DND-41 (cell line): ENCODE data around the gene ARHGAP6.

ENCODE experiments used
- ATAC-seq: fragments of 200-7000 bp; cut with Tn5 transposase; 3 replicates; pipeline ENCODE4 v1.9.1; 2021; ENCODE audit warnings: low read depth; ENCODE audit not compliant: insufficient read depth
- DNase-seq: peaks from one replicate; pipeline ENCODE4 v3.0.0-alpha.2; 2020
- H2AFZ ChIP-seq: 2 replicates; pipeline ENCODE4 v1.6.0; 2012; ENCODE audit warnings: low read depth, low read length
- H3K27ac ChIP-seq: 2 replicates; pipeline ENCODE4 v1.5.1; 2012; ENCODE audit warnings: low read length, inconsistent platforms
- H3K27me3 ChIP-seq: fragments of 200-600 bp; sonication (generic); 2 replicates; pipeline ENCODE4 v1.6.0; 2012; ENCODE audit warnings: low read length, mild to moderate bottlenecking, inconsistent platforms; ENCODE audit not compliant: insufficient read depth, poor library complexity
- H3K36me3 ChIP-seq: 2 replicates; pipeline ENCODE4 v1.5.1; 2012; ENCODE audit warnings: low read length, inconsistent platforms; ENCODE audit not compliant: insufficient read depth
- H3K4me1 ChIP-seq: 2 replicates; pipeline ENCODE4 v1.5.1; 2012; ENCODE audit warnings: mild to moderate bottlenecking, low read length; ENCODE audit not compliant: insufficient read depth
- H3K4me2 ChIP-seq: 2 replicates; pipeline ENCODE4 v1.6.0; 2012; ENCODE audit warnings: mild to moderate bottlenecking, moderate library complexity, low read length, inconsistent platforms; ENCODE audit not compliant: insufficient read depth
- H3K4me3 ChIP-seq, 2 experiments: fragments of 200-600 bp in 1 of 2; shearing (Covaris generic) in 1 of 2; 2 replicates each; pipeline ENCODE4 v1.5.1; 2012 to 2016; ENCODE audit warnings: inconsistent platforms in 2 of 2, low read length in 2 of 2, mild to moderate bottlenecking in 2 of 2, low read depth in 1 of 2, moderate library complexity in 1 of 2
- H3K79me2 ChIP-seq: 2 replicates; pipeline ENCODE4 v1.6.0; 2012; ENCODE audit warnings: low read length, inconsistent platforms; ENCODE audit not compliant: insufficient read depth
- H3K9ac ChIP-seq: 2 replicates; pipeline ENCODE4 v1.6.0; 2012; ENCODE audit warnings: low read depth, mild to moderate bottlenecking, inconsistent platforms, low read length, moderate library complexity
- H3K9me3 ChIP-seq: 2 replicates; pipeline ENCODE4 v1.5.1; 2012; ENCODE audit warnings: low read length, moderate library complexity, mild to moderate bottlenecking, inconsistent platforms; ENCODE audit not compliant: insufficient read depth, severe bottlenecking
- H4K20me1 ChIP-seq: 2 replicates; pipeline ENCODE4 v1.6.0; 2012; ENCODE audit warnings: low read length; ENCODE audit not compliant: insufficient read depth
- CTCF ChIP-seq: IDR thresholded peaks from 2 replicates; pipeline ENCODE4 v1.5.1; 2012; ENCODE audit warnings: borderline replicate concordance, low read length, moderate library complexity, mild to moderate bottlenecking; ENCODE audit not compliant: poor library complexity, severe bottlenecking; ENCODE audit errors: extremely low read depth
- EZH2 ChIP-seq: IDR thresholded peaks from 3 replicates; pipeline ENCODE4 v1.6.1; 2012; ENCODE audit warnings: borderline replicate concordance, low read depth, mild to moderate bottlenecking, moderate library complexity, low read length, inconsistent platforms; ENCODE audit not compliant: severe bottlenecking

ARHGAP6 gene

GRCh38 chrX:11562570-11562969 is 103.2 kb downstream of the ARHGAP6 start:
- TF ChIP-seq CTCF = no peak
- no peak for TF ChIP-seq EZH2
- ATAC-seq (no peak), DNase-seq (no peak)
- H3K79me2 ChIP-seq = no peaks in the 10 kb centered on the region
- H3K4me1 ChIP-seq = no peaks in the 10 kb centered on the region
- no peak overlapping the region for H2AFZ ChIP-seq
- no peaks in the 10 kb centered on the region for H3K27me3 ChIP-seq
- no peaks in the 10 kb centered on the region for H3K36me3 ChIP-seq
- H3K4me3 ChIP-seq = no peak overlapping the region
- H3K9ac ChIP-seq = no peak overlapping the region
- H3K27ac ChIP-seq = no peak overlapping the region
- no peaks in the 10 kb centered on the region for H3K9me3 ChIP-seq
- H4K20me1 ChIP-seq = no peaks in the 10 kb centered on the region
- no peak overlapping the region for H3K4me2 ChIP-seq

- Histone ChIP-seq H3K4me1 (no peaks in the 10 kb centered on the region), H2AFZ (no peak overlapping the region), H4K20me1 (no peaks in the 10 kb centered on the region), H3K27me3 (no peaks in the 10 kb centered on the region), H3K36me3 (no peaks in the 10 kb centered on the region), H3K4me2 (no peak overlapping the region), H3K27ac (no peak overlapping the region), H3K9me3 (no peaks in the 10 kb centered on the region), H3K9ac (no peak overlapping the region), H3K4me3 (no peak overlapping the region), H3K79me2 (no peaks in the 10 kb centered on the region)
- DNase-seq (peak; percentile 36), ATAC-seq (peak; percentile 64; the same call in 1 of the 3 replicates)
- TF ChIP-seq EZH2 (no peak), CTCF (peak; percentile 64)
These were observed 106.7 kb downstream of the ARHGAP6 start for GRCh38 chrX:11558972-11559371.

GRCh38 chrX:11557120-11557519 is 108.6 kb downstream of the ARHGAP6 start:
- H3K9ac ChIP-seq = no peak overlapping the region
- H3K79me2 ChIP-seq = no peaks in the 10 kb centered on the region
- H3K4me1 ChIP-seq = no peaks in the 10 kb centered on the region
- ATAC-seq (no peak), DNase-seq (no peak)
- no peak overlapping the region for H3K4me2 ChIP-seq
- no peaks in the 10 kb centered on the region for H3K9me3 ChIP-seq
- no peak for TF ChIP-seq CTCF
- no peak for TF ChIP-seq EZH2
- no peaks in the 10 kb centered on the region for H3K36me3 ChIP-seq
- H4K20me1 ChIP-seq = no peaks in the 10 kb centered on the region
- no peak overlapping the region for H3K27ac ChIP-seq
- H3K27me3 ChIP-seq = no peaks in the 10 kb centered on the region
- H3K4me3 ChIP-seq = no peak overlapping the region
- H2AFZ ChIP-seq = no peak overlapping the region

DNA sequence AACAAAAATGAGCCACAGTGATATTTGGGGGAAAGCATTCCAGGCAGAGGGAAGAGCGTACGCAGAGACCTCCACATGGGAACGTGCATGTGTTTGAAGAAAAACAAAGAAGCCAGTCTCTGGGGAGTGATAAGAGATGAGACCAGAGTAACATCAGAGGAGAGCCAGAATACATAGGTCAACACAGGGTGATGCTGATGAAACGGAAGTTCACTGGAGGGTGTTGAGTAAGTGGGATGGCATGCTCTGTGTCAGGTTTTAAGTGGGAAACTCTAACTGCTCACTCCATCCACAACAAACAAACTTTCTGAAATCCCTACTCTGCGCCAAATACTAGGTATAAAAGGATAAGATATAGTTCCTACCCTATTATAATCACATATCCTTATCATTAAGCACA is 110.0 kb downstream of the ARHGAP6 start:
- Histone ChIP-seq H4K20me1 (no peaks in the 10 kb centered on the region), H3K9ac (no peak overlapping the region), H3K4me2 (no peak overlapping the region), H2AFZ (no peak overlapping the region), H3K79me2 (no peaks in the 10 kb centered on the region), H3K27ac (no peak overlapping the region), H3K27me3 (no peaks in the 10 kb centered on the region), H3K4me1 (no peaks in the 10 kb centered on the region), H3K4me3 (no peak overlapping the region), H3K36me3 (no peaks in the 10 kb centered on the region), H3K9me3 (no peaks in the 10 kb centered on the region)
- DNase-seq (no peak), ATAC-seq (no peak)
- TF ChIP-seq EZH2 (no peak), CTCF (no peak)
